GM12892 (cell line): Measurements from ENCODE around the gene UNC119.

Experiments
- POLR2A ChIP-seq: IDR thresholded peaks from 2 replicates; pipeline ENCODE4 v1.6.1; 2011; ENCODE audit warnings: low read depth, low read length, control low read depth
- POLR2AphosphoS5 ChIP-seq: IDR thresholded peaks from 2 replicates; pipeline ENCODE4 v1.6.1; 2011; ENCODE audit warnings: low read depth, low read length, control low read depth
- TAF1 ChIP-seq: IDR thresholded peaks from 2 replicates; pipeline ENCODE4 v1.6.1; 2011; ENCODE audit warnings: low read depth, mild to moderate bottlenecking, control low read depth, low read length, borderline replicate concordance

DNA sequence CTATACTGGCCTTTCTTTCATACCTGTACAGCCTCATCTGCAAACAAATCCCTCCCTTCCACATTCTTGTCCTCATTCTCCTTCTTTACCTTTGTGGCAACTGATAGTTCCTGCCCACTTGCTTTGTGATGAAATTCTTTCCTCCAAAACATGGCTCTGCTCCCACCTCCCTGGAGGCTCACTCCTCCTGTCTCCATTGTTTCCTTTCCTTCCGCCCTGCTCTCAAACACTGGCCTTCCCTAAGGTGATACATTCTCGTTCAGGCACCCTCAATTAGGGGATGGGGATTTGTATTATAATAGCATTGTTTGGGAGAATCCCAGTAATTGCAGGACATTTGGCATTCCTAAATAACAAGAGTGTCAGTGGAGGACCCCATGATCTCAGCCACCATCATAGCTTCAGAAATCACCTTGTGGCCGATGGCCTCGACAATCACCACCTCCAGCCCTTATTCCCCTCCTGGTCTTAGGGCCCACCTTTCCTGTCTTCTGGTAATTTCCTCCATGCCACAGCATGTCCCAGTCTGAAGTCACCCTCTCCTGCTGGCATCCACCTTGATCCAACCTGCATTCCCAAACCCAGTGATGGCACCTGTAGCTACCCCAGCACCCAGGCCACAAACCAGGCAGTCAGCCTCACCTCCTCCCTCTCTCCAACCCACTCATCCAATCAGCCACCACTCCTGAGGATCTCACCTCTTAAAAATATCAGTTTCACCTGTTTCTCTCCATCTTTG, 7.9 kb downstream of the UNC119 start:
- TF ChIP-seq POLR2A (no peak), POLR2AphosphoS5 (no peak), TAF1 (no peak)
